OCI-LY3 (cell line): ENCODE data around the gene TNRC18.

ENCODE experiments used
- EZH2phosphoT487 ChIP-seq: fragments of 200-600 bp; shearing (Covaris generic); IDR thresholded peaks from 2 replicates; pipeline ENCODE4 v1.6.1; 2018; ENCODE audit warnings: antibody characterized with exemption, mixed run types, low read depth
- TF ChIP-seq, protein P1 (sequence below): fragments of 200-600, 300-600 bp; sonication (generic); IDR thresholded peaks from 2 replicates; pipeline ENCODE4 v1.5.1; 2014; ENCODE audit warnings: antibody characterized with exemption, low read length, low read depth

DNA sequence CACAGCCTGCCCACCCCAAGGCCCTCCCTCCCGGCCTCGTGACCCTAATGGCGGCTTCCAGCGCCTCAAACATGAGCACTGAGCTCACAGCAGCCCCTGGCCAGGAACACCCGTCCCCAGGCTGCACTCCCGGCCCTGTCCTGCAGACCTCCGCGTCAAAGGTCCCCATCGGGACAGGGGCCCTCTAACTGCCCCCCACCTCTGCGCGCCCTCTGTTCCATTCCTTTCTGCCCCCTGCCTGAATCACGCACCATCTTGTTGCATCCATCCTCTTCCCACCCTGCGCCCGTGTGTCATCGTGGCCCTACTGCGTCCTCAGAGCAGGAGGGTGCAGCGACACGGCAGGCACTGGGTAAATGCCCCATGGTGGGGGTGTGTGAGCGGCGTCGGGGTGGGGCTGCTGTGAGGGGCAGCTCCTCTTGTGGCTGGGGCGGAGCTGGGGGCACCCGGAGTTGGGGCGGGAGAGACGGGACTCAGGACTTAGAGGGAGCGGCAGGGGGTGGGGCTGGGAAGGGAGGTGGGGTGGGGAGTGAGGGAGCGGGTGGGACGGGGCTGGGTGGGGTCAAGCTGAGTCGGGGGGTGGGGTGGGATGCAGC, 127.5 kb downstream of the TNRC18 start:
- TF ChIP-seq, protein P1, sequence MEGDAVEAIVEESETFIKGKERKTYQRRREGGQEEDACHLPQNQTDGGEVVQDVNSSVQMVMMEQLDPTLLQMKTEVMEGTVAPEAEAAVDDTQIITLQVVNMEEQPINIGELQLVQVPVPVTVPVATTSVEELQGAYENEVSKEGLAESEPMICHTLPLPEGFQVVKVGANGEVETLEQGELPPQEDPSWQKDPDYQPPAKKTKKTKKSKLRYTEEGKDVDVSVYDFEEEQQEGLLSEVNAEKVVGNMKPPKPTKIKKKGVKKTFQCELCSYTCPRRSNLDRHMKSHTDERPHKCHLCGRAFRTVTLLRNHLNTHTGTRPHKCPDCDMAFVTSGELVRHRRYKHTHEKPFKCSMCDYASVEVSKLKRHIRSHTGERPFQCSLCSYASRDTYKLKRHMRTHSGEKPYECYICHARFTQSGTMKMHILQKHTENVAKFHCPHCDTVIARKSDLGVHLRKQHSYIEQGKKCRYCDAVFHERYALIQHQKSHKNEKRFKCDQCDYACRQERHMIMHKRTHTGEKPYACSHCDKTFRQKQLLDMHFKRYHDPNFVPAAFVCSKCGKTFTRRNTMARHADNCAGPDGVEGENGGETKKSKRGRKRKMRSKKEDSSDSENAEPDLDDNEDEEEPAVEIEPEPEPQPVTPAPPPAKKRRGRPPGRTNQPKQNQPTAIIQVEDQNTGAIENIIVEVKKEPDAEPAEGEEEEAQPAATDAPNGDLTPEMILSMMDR: no peak
- no peak for TF ChIP-seq EZH2phosphoT487
